MM.1S (cell line): ENCODE data around the gene NBPF6.
"Not testable (repeated sequence)": the region's sequence is repeated elsewhere in the genome, so short reads cannot be mapped to it uniquely, and the experiment has no call there.

Experiments
- DNase-seq: peaks from one replicate; pipeline ENCODE4 v3.0.0-alpha.2; 2015
- H2AFZ ChIP-seq: fragments of 300-600 bp; sonication (generic); 2 replicates; pipeline ENCODE4 v1.6.0; 2016; ENCODE audit warnings: antibody characterized with exemption, low read length
- H3F3A ChIP-seq: fragments of 300-600 bp; sonication (generic); 2 replicates; pipeline ENCODE4 v1.6.1; 2016; ENCODE audit warnings: mild to moderate bottlenecking, antibody characterized with exemption, low read length, moderate library complexity, mixed read lengths; ENCODE audit not compliant: insufficient read depth
- H3K27ac ChIP-seq: fragments of 300-600 bp; sonication (generic); 2 replicates; pipeline ENCODE4 v1.5.1; 2016; ENCODE audit warnings: mild to moderate bottlenecking, low read length
- H3K27me3 ChIP-seq: fragments of 300-600 bp; sonication (generic); replicated peaks from 2 replicates; pipeline ENCODE4 v1.6.0; 2016; ENCODE audit warnings: low read length; ENCODE audit not compliant: insufficient read depth
- H3K36me3 ChIP-seq: fragments of 300-600 bp; sonication (generic); replicated peaks from 2 replicates; pipeline ENCODE4 v1.6.1; 2016; ENCODE audit warnings: mild to moderate bottlenecking, low read length, mixed read lengths; ENCODE audit not compliant: insufficient read depth
- H3K4me1 ChIP-seq: fragments of 300-600 bp; sonication (generic); 2 replicates; pipeline ENCODE4 v1.6.1; 2016; ENCODE audit warnings: low read length, mixed read lengths
- H3K4me2 ChIP-seq: fragments of 300-600 bp; sonication (generic); 2 replicates; pipeline ENCODE4 v1.6.0; 2016; ENCODE audit warnings: low read depth, low read length
- H3K4me3 ChIP-seq: fragments of 300-600 bp; sonication (generic); 2 replicates; pipeline ENCODE4 v1.5.1; 2016; ENCODE audit warnings: low read length, mixed read lengths
- H3K79me2 ChIP-seq: fragments of 300-600 bp; sonication (generic); 2 replicates; pipeline ENCODE4 v1.6.1; 2016; ENCODE audit warnings: mixed run types, low read length, mixed read lengths
- H3K9ac ChIP-seq: fragments of 300-600 bp; sonication (generic); 2 replicates; pipeline ENCODE4 v1.6.1; 2016; ENCODE audit warnings: low read length, mixed read lengths
- H3K9me2 ChIP-seq: fragments of 300-600 bp; sonication (generic); replicated peaks from 2 replicates; pipeline ENCODE4 v1.6.1; 2016; ENCODE audit warnings: mild to moderate bottlenecking, low read length, mixed read lengths; ENCODE audit not compliant: insufficient read depth
- H3K9me3 ChIP-seq: fragments of 300-600 bp; sonication (generic); replicated peaks from 2 replicates; pipeline ENCODE4 v1.6.1; 2016; ENCODE audit warnings: mild to moderate bottlenecking, low read length, mixed read lengths; ENCODE audit not compliant: insufficient read depth
- H4K20me1 ChIP-seq: fragments of 300-600 bp; sonication (generic); 2 replicates; pipeline ENCODE4 v1.6.1; 2016; ENCODE audit warnings: mild to moderate bottlenecking, low read length, moderate library complexity, mixed read lengths; ENCODE audit not compliant: insufficient read depth

The NBPF6 gene

GRCh38 chr1:108450043-108450442 is at the start of gene NBPF6:
Gene NBPF6, plus strand, starts transcription at chr1:108450343. Its CDS starts 259 bp downstream, at chr1:108450602.
- H4K20me1 ChIP-seq, H3F3A ChIP-seq, H3K27ac ChIP-seq, DNase-seq, H3K4me1 ChIP-seq, H3K36me3 ChIP-seq, H3K4me3 ChIP-seq, H3K4me2 ChIP-seq, H3K9me3 ChIP-seq, H3K9me2 ChIP-seq, H2AFZ ChIP-seq, H3K27me3 ChIP-seq, H3K79me2 ChIP-seq, H3K9ac ChIP-seq: not testable (repeated sequence)

GRCh38 chr1:108411098-108411833 is 38.9 kb upstream of the NBPF6 start:
- H3K4me3 ChIP-seq, H3K9me2 ChIP-seq, H3K79me2 ChIP-seq, H3K27me3 ChIP-seq, H3K27ac ChIP-seq, H3K9ac ChIP-seq, H3F3A ChIP-seq, H2AFZ ChIP-seq, H3K4me2 ChIP-seq, H3K4me1 ChIP-seq, H3K9me3 ChIP-seq, H4K20me1 ChIP-seq, H3K36me3 ChIP-seq, DNase-seq: not testable (repeated sequence)

- not testable (repeated sequence) for H3F3A ChIP-seq, H3K9ac ChIP-seq, H3K27ac ChIP-seq, DNase-seq, H3K79me2 ChIP-seq, H3K36me3 ChIP-seq, H3K4me1 ChIP-seq, H3K27me3 ChIP-seq, H2AFZ ChIP-seq, H3K4me2 ChIP-seq, H3K9me3 ChIP-seq, H4K20me1 ChIP-seq, H3K9me2 ChIP-seq, H3K4me3 ChIP-seq
Measured at GRCh38 chr1:108420129-108420528, 30.0 kb upstream of the NBPF6 start.

- not testable (repeated sequence) for H3K27ac ChIP-seq, H3K36me3 ChIP-seq, H3K9me2 ChIP-seq, H3F3A ChIP-seq, H3K9me3 ChIP-seq, DNase-seq, H3K4me3 ChIP-seq, H2AFZ ChIP-seq, H3K4me2 ChIP-seq, H3K4me1 ChIP-seq, H4K20me1 ChIP-seq, H3K79me2 ChIP-seq, H3K27me3 ChIP-seq, H3K9ac ChIP-seq
Measured at GRCh38 chr1:108421061-108421916, 28.9 kb upstream of the NBPF6 start.

- not testable (repeated sequence) for H3K9me2 ChIP-seq, H4K20me1 ChIP-seq, H3K36me3 ChIP-seq, H3K4me2 ChIP-seq, H3K27me3 ChIP-seq, H3F3A ChIP-seq, H2AFZ ChIP-seq, H3K9ac ChIP-seq, H3K4me3 ChIP-seq, H3K9me3 ChIP-seq, DNase-seq, H3K79me2 ChIP-seq, H3K27ac ChIP-seq, H3K4me1 ChIP-seq
Measured at GRCh38 chr1:108426877-108427276, 23.3 kb upstream of the NBPF6 start.

- H3K4me2 ChIP-seq, H3K4me1 ChIP-seq, H3F3A ChIP-seq, H3K4me3 ChIP-seq, H3K27me3 ChIP-seq, H2AFZ ChIP-seq, H3K79me2 ChIP-seq, H3K36me3 ChIP-seq, H3K9me3 ChIP-seq, H3K9ac ChIP-seq, H3K9me2 ChIP-seq, H3K27ac ChIP-seq, H4K20me1 ChIP-seq, DNase-seq: not testable (repeated sequence)
Measured at GRCh38 chr1:108432002-108432401, 18.1 kb upstream of the NBPF6 start.

- not testable (repeated sequence) for H3K27ac ChIP-seq, DNase-seq, H3K9me3 ChIP-seq
Measured at GRCh38 chr1:108433404-108433803, 16.7 kb upstream of the NBPF6 start.

GRCh38 chr1:108438536-108438935 is 11.6 kb upstream of the NBPF6 start:
- not testable (repeated sequence) for H4K20me1 ChIP-seq, H3F3A ChIP-seq, H3K27ac ChIP-seq, H3K36me3 ChIP-seq, H3K4me1 ChIP-seq, H3K27me3 ChIP-seq, H3K9me2 ChIP-seq, H2AFZ ChIP-seq, H3K4me2 ChIP-seq, H3K9ac ChIP-seq, H3K4me3 ChIP-seq, DNase-seq, H3K9me3 ChIP-seq, H3K79me2 ChIP-seq

More at GRCh38 chr1:108433404-108433803, 16.7 kb upstream of the NBPF6 start:
- H3K9me2 ChIP-seq, H2AFZ ChIP-seq, H3F3A ChIP-seq, H3K27me3 ChIP-seq, H3K9ac ChIP-seq, H4K20me1 ChIP-seq, H3K4me1 ChIP-seq, H3K36me3 ChIP-seq, H3K4me2 ChIP-seq, H3K79me2 ChIP-seq, H3K4me3 ChIP-seq: not testable (repeated sequence)
